ENCODE data around the gene ARHGAP32.
"Not testable (repeated sequence)": the region's sequence is repeated elsewhere in the genome, so short reads cannot be mapped to it uniquely, and the experiment has no call there.

The ARHGAP32 gene

DNA sequence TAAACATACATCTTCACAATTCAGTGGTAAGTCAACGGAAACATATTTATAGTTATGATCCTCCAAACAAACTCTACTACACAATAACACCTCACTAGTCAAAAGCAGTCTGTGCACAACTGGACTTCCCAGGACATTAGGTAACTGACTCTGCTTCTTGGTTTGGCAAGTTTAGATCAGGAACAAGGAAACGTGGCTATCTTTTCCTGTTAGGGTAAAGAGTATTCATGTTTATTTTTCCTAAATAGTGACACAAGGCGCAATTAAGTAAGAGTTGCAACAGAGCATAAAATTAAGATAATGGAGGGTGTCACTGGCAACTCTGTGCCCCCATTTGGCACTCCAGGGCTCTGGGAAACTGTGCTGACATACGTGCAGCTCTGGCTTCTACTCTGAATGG is 179.2 kb downstream of the ARHGAP32 start:
- ATAC-seq, result no peak
- TF ChIP-seq ARNTL (CRISPR knock-in tag; IDR thresholded peaks at IDR 0.05; ENCODE audit: borderline replicate concordance, low read depth) (no peak), PPARA (CRISPR knock-in tag; IDR thresholded peaks at IDR 0.05; ENCODE audit: borderline replicate concordance) (no peak), GLIS3 (CRISPR knock-in tag; IDR thresholded peaks at IDR 0.05) (no peak), ZC3H10 (CRISPR knock-in tag; IDR thresholded peaks at IDR 0.05) (no peak), TCF4 (CRISPR knock-in tag; IDR thresholded peaks at IDR 0.05; ENCODE audit: borderline replicate concordance) (no peak), ZFP30 (CRISPR knock-in tag; IDR thresholded peaks at IDR 0.05) (no peak), CSRNP3 (CRISPR knock-in tag; IDR thresholded peaks at IDR 0.05) (no peak), ZNF565 (CRISPR knock-in tag; conservative IDR thresholded peaks at IDR 0.05; ENCODE audit: low read depth) (no peak), ZFP3 (CRISPR knock-in tag; IDR thresholded peaks at IDR 0.05) (no peak), RARB (CRISPR knock-in tag; IDR thresholded peaks at IDR 0.05) (no peak), ISL1 (CRISPR knock-in tag; IDR thresholded peaks at IDR 0.05) (no peak), ZNF70 (CRISPR knock-in tag; IDR thresholded peaks at IDR 0.05) (no peak), BACH2 (CRISPR knock-in tag; IDR thresholded peaks at IDR 0.05; ENCODE audit: borderline replicate concordance) (no peak)
- TF ChIP-seq, protein P1, sequence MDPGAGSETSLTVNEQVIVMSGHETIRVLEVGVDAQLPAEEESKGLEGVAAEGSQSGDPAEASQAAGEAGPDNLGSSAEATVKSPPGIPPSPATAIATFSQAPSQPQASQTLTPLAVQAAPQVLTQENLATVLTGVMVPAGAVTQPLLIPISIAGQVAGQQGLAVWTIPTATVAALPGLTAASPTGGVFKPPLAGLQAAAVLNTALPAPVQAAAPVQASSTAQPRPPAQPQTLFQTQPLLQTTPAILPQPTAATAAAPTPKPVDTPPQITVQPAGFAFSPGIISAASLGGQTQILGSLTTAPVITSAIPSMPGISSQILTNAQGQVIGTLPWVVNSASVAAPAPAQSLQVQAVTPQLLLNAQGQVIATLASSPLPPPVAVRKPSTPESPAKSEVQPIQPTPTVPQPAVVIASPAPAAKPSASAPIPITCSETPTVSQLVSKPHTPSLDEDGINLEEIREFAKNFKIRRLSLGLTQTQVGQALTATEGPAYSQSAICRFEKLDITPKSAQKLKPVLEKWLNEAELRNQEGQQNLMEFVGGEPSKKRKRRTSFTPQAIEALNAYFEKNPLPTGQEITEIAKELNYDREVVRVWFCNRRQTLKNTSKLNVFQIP (CRISPR knock-in tag; IDR thresholded peaks at IDR 0.05; ENCODE audit: borderline replicate concordance, low read depth), result no peak

- no peak for TF ChIP-seq ZNF8 (CRISPR knock-in tag; IDR thresholded peaks at IDR 0.05)
- TF ChIP-seq PPARA (CRISPR knock-in tag; IDR thresholded peaks at IDR 0.05; ENCODE audit: borderline replicate concordance), result no peak
- no peak for TF ChIP-seq ISL1 (CRISPR knock-in tag; IDR thresholded peaks at IDR 0.05)
- TF ChIP-seq SNAI2 (CRISPR knock-in tag; IDR thresholded peaks at IDR 0.05), result no peak
- TF ChIP-seq ZNF70 (CRISPR knock-in tag; IDR thresholded peaks at IDR 0.05), result no peak
- TF ChIP-seq, protein P1 (CRISPR knock-in tag; IDR thresholded peaks at IDR 0.05; ENCODE audit: borderline replicate concordance, low read depth), result no peak
- no peak for TF ChIP-seq TCF4 (CRISPR knock-in tag; IDR thresholded peaks at IDR 0.05; ENCODE audit: borderline replicate concordance)
- no peak for TF ChIP-seq ZFP3 (CRISPR knock-in tag; IDR thresholded peaks at IDR 0.05)
- no peak for TF ChIP-seq CREB5 (CRISPR knock-in tag; IDR thresholded peaks at IDR 0.05; ENCODE audit: low read depth)
- TF ChIP-seq CSRNP3 (CRISPR knock-in tag; IDR thresholded peaks at IDR 0.05), result no peak
- TF ChIP-seq GLIS3 (CRISPR knock-in tag; IDR thresholded peaks at IDR 0.05), result no peak
- no peak for ATAC-seq
Measured at GRCh38 chr11:129006161-129006560, 186.0 kb downstream of the ARHGAP32 start.

- ATAC-seq, result not testable (repeated sequence)
Measured at GRCh38 chr11:128999165-128999564, 193.0 kb downstream of the ARHGAP32 start.

- no peak for ATAC-seq
- TF ChIP-seq GLIS3 (CRISPR knock-in tag; IDR thresholded peaks at IDR 0.05) (no peak), ZNF70 (CRISPR knock-in tag; IDR thresholded peaks at IDR 0.05) (no peak), TOX (CRISPR knock-in tag; IDR thresholded peaks at IDR 0.05; ENCODE audit: borderline replicate concordance) (no peak), ISL1 (CRISPR knock-in tag; IDR thresholded peaks at IDR 0.05) (no peak), ESRRG (CRISPR knock-in tag; IDR thresholded peaks at IDR 0.05) (no peak), SNAI2 (CRISPR knock-in tag; IDR thresholded peaks at IDR 0.05) (no peak), TCF4 (CRISPR knock-in tag; IDR thresholded peaks at IDR 0.05; ENCODE audit: borderline replicate concordance) (no peak)
- TF ChIP-seq, protein P1 (CRISPR knock-in tag; IDR thresholded peaks at IDR 0.05; ENCODE audit: borderline replicate concordance, low read depth), result no peak
Measured at GRCh38 chr11:128988242-128988970, 203.7 kb downstream of the ARHGAP32 start.
